ENCODE data around the gene EXOC4. TPM values are rescaled to one million over a fixed set of nuclear protein-coding genes. Genes with fewer than 3 reads are reported as not detected.
"Not testable (repeated sequence)": the region's sequence is repeated elsewhere in the genome, so short reads cannot be mapped to it uniquely, and the experiment has no call there.

Gene EXOC4
- total RNA-seq, 4 donors from 2014 or later = 30.7 to 62.4 (median 40.4) TPM

- Histone ChIP-seq H3K27ac (no peak overlapping the region), H3K36me3 (no peaks in the 10 kb centered on the region), H3K27me3 (no peaks in the 10 kb centered on the region), H3K4me1 (no peaks in the 10 kb centered on the region), H3K9me3 (no peaks in the 10 kb centered on the region), H3K4me3 (no peak overlapping the region)
- WGBS, 2 donors = 61 to 75% methylated on average over 7 of the region's 7 CpGs
- TF ChIP-seq POLR2A (IDR thresholded peaks at IDR 0.05) = no peak
- TF ChIP-seq, protein P1, sequence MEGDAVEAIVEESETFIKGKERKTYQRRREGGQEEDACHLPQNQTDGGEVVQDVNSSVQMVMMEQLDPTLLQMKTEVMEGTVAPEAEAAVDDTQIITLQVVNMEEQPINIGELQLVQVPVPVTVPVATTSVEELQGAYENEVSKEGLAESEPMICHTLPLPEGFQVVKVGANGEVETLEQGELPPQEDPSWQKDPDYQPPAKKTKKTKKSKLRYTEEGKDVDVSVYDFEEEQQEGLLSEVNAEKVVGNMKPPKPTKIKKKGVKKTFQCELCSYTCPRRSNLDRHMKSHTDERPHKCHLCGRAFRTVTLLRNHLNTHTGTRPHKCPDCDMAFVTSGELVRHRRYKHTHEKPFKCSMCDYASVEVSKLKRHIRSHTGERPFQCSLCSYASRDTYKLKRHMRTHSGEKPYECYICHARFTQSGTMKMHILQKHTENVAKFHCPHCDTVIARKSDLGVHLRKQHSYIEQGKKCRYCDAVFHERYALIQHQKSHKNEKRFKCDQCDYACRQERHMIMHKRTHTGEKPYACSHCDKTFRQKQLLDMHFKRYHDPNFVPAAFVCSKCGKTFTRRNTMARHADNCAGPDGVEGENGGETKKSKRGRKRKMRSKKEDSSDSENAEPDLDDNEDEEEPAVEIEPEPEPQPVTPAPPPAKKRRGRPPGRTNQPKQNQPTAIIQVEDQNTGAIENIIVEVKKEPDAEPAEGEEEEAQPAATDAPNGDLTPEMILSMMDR (IDR thresholded peaks at IDR 0.05) = no peak
- intact Hi-C loops (cut with DNase I) = no loop called here
- no peak for DNase-seq
Measured at GRCh38 chr7:133888061-133888930, 635.4 kb downstream of the EXOC4 start.

- 65 to 66% methylated on average over 4 of the region's 4 CpGs for WGBS, 2 donors
- no peak for TF ChIP-seq POLR2A (IDR thresholded peaks at IDR 0.05)
- TF ChIP-seq, protein P1 (IDR thresholded peaks at IDR 0.05) = no peak
- intact Hi-C loops (cut with DNase I) = no loop called here
Measured at GRCh38 chr7:133904776-133905175, 651.9 kb downstream of the EXOC4 start.

GRCh38 chr7:133906553-133906952, 653.7 kb downstream of the EXOC4 start:
- H3K27me3 ChIP-seq; H3K36me3 ChIP-seq; H3K27ac ChIP-seq; intact Hi-C loops (cut with DNase I); H3K9me3 ChIP-seq; H3K4me1 ChIP-seq; H3K4me3 ChIP-seq; DNase-seq: not testable (repeated sequence)
- 82 to 92% methylated on average over 12 to 14 of the region's 18 CpGs for WGBS, 2 donors

More at GRCh38 chr7:133904776-133905175, 651.9 kb downstream of the EXOC4 start:
- no peaks in the 10 kb centered on the region for H3K9me3 ChIP-seq
- H3K4me1 ChIP-seq = no peaks in the 10 kb centered on the region
- no peak overlapping the region for H3K27ac ChIP-seq
- H3K4me3 ChIP-seq = no peak overlapping the region
- no peaks in the 10 kb centered on the region for H3K36me3 ChIP-seq
- no peak for DNase-seq
- H3K27me3 ChIP-seq = no peaks in the 10 kb centered on the region

DNA sequence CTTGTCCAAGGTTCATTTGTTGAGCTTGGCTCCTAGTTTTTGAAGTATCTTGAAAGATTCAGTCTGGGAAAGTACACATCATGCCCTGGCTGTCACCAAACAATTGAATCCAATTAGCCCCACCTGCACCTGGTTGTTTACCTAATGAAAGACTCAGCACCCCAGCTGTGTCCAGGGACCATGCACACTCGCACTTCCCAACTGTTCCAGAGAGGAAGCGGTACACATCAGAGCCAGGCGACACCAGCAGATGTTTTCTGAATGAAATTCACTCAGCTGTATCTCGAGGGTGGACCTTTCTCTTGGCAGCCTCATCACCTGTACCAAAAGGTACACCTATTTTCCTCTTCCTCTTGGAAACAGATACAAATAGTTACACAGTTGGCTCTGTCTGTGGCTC, 657.9 kb downstream of the EXOC4 start:
- Histone ChIP-seq H3K4me3 (no peak overlapping the region), H3K27me3 (no peaks in the 10 kb centered on the region), H3K4me1 (peaks cover 0 to 5% (median 0%) of the 10 kb centered on the region in 3 donors), H3K27ac (no peak overlapping the region), H3K9me3 (no peaks in the 10 kb centered on the region), H3K36me3 (no peaks in the 10 kb centered on the region)
- 79 to 86% methylated on average over 4 of the region's 4 CpGs for WGBS, 2 donors
- DNase-seq = no peak
- no peak for TF ChIP-seq POLR2A (IDR thresholded peaks at IDR 0.05)
- TF ChIP-seq, protein P1 (IDR thresholded peaks at IDR 0.05) = no peak
- intact Hi-C loops (cut with DNase I) = no loop called here

DNA sequence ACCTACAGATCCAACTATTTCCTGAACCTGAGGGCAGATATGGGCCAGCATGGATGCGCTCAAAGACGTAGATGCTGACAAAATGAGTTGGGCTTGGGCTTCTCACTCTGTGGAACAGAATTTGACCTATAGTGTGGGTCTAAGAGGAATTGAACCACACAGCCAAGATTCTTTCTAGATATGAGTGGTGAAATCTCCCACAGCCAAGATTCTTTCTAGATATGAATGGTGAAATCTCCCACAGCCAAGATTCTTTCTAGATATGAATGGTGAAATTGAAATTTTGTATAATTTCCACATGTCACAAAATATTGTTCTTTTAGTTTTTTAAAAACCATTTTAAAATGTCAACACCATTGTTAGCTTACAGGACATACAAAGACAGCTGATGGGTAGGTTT, 658.8 kb downstream of the EXOC4 start:
- no peak for TF ChIP-seq POLR2A (IDR thresholded peaks at IDR 0.05)
- TF ChIP-seq, protein P1 (IDR thresholded peaks at IDR 0.05) = no peak
- H3K27me3 ChIP-seq = no peaks in the 10 kb centered on the region
- intact Hi-C loops (cut with DNase I) = no loop called here
- DNase-seq = no peak
- no peak overlapping the region for H3K4me3 ChIP-seq
- WGBS, 2 donors = 84 to 97% methylated on average over 2 of the region's 2 CpGs
- peaks cover 0 to 5% (median 0%) of the 10 kb centered on the region in 3 donors for H3K4me1 ChIP-seq
- H3K27ac ChIP-seq = no peak overlapping the region
- H3K36me3 ChIP-seq = no peaks in the 10 kb centered on the region
- no peaks in the 10 kb centered on the region for H3K9me3 ChIP-seq
